Astrocyte (in vitro differentiated cells and primary cell): ENCODE results near the gene RIPK1. TPM values are rescaled to one million over a fixed set of nuclear protein-coding genes. Genes with fewer than 3 reads are reported as not detected.
"Not testable (repeated sequence)": the region's sequence is repeated elsewhere in the genome, so short reads cannot be mapped to it uniquely, and the experiment has no call there.

ENCODE experiments used
- DNase-seq: peaks from one replicate; pipeline ENCODE4 v3.0.0-alpha.2; 2010; ENCODE audit warnings: low read depth
- FAIRE-seq: peaks from 2 replicates; lab custom pipeline; 2011; peaks lifted over from hg19 to GRCh38; lab: Jason Lieb, UNC
- H2AFZ ChIP-seq: 2 replicates; pipeline ENCODE4 v1.6.0; 2012; ENCODE audit warnings: low read depth, low read length, inconsistent platforms
- H3K27ac ChIP-seq: 2 replicates; pipeline ENCODE4 v1.5.1; 2011; ENCODE audit warnings: low read depth, low read length, inconsistent platforms
- H3K27me3 ChIP-seq: 2 replicates; pipeline ENCODE4 v1.6.0; 2011; ENCODE audit warnings: low read length, inconsistent platforms; ENCODE audit not compliant: insufficient read depth
- H3K36me3 ChIP-seq: 2 replicates; pipeline ENCODE4 v1.5.1; 2011; ENCODE audit warnings: low read length, inconsistent platforms; ENCODE audit not compliant: insufficient read depth
- H3K4me1 ChIP-seq: 2 replicates; pipeline ENCODE4 v1.5.1; 2011; ENCODE audit warnings: low read length, inconsistent platforms; ENCODE audit not compliant: insufficient read depth
- H3K4me2 ChIP-seq: 2 replicates; pipeline ENCODE4 v1.6.0; 2012; ENCODE audit warnings: low read length, inconsistent platforms
- H3K4me3 ChIP-seq: 2 replicates; pipeline ENCODE4 v1.5.1; 2011; ENCODE audit warnings: low read depth, mild to moderate bottlenecking, low read length, inconsistent platforms; ENCODE audit not compliant: insufficient read depth
- H3K79me2 ChIP-seq: 2 replicates; pipeline ENCODE4 v1.6.0; 2012; ENCODE audit warnings: mild to moderate bottlenecking, low read length, inconsistent platforms; ENCODE audit not compliant: insufficient read depth
- H3K9ac ChIP-seq: 2 replicates; pipeline ENCODE4 v1.6.0; 2012; ENCODE audit warnings: mild to moderate bottlenecking, low read length, inconsistent platforms
- H3K9me3 ChIP-seq: 2 replicates; pipeline ENCODE4 v1.5.1; 2012; ENCODE audit warnings: low read depth, mild to moderate bottlenecking, low read length, inconsistent platforms; ENCODE audit not compliant: insufficient read depth
- H4K20me1 ChIP-seq: 2 replicates; pipeline ENCODE4 v1.6.0; 2012; ENCODE audit warnings: low read length, inconsistent platforms; ENCODE audit not compliant: insufficient read depth
- H3K27ac Mint-ChIP-seq: one replicate; pipeline ENCODE4 v1.8.0; 2021; ENCODE audit warnings: mild to moderate bottlenecking, mixed read lengths; ENCODE audit not compliant: unreplicated experiment
- H3K27me3 Mint-ChIP-seq: one replicate; pipeline ENCODE4 v1.8.0; 2021; ENCODE audit warnings: low read depth, mixed read lengths; ENCODE audit not compliant: unreplicated experiment
- H3K36me3 Mint-ChIP-seq: one replicate; pipeline ENCODE4 v1.8.0; 2021; ENCODE audit warnings: low read depth, mixed read lengths; ENCODE audit not compliant: unreplicated experiment
- H3K4me1 Mint-ChIP-seq: one replicate; pipeline ENCODE4 v1.8.0; 2021; ENCODE audit warnings: low read depth, mixed read lengths; ENCODE audit not compliant: unreplicated experiment
- H3K4me3 Mint-ChIP-seq: one replicate; pipeline ENCODE4 v1.8.0; 2021; ENCODE audit warnings: mild to moderate bottlenecking, moderate library complexity, mixed read lengths; ENCODE audit not compliant: unreplicated experiment
- H3K9me3 Mint-ChIP-seq: one replicate; pipeline ENCODE4 v1.8.0; 2021; ENCODE audit warnings: mild to moderate bottlenecking, mixed read lengths; ENCODE audit not compliant: unreplicated experiment
- EZH2 ChIP-seq: IDR thresholded peaks from 2 replicates; pipeline ENCODE4 v1.6.1; 2012; ENCODE audit warnings: mild to moderate bottlenecking, low read length, inconsistent platforms; ENCODE audit not compliant: insufficient read depth
- total RNA-seq: library from RNA; stranded (reverse); gene quantifications from 2 replicates; pipeline ENCODE4 v1.2.1, GENCODE V29; 2021
- TF ChIP-seq, protein P1 (sequence below): IDR thresholded peaks from 2 replicates; pipeline ENCODE4 v1.5.1; 2011; ENCODE audit warnings: low read depth, mild to moderate bottlenecking, inconsistent platforms, low read length, moderate library complexity; ENCODE audit not compliant: insufficient read depth

The RIPK1 gene
- total RNA-seq, 1 donor from 2014 or later, result 21.9 TPM

- DNase-seq (no peak), FAIRE-seq (no peak)
- peaks cover 29% of the 10 kb centered on the region for H3K36me3 ChIP-seq
- Mint-ChIP-seq H3K36me3 (peaks cover 45% of the 10 kb centered on the region), H3K4me1 (peaks cover 15% of the 10 kb centered on the region), H3K27ac (no peak overlapping the region), H3K27me3 (no peaks in the 10 kb centered on the region), H3K4me3 (no peak overlapping the region), H3K9me3 (no peaks in the 10 kb centered on the region)
- H4K20me1 ChIP-seq, result peaks cover 39% of the 10 kb centered on the region
- H3K79me2 ChIP-seq, result peaks cover 15% of the 10 kb centered on the region
- H3K9me3 ChIP-seq, result no peaks in the 10 kb centered on the region
- H3K27me3 ChIP-seq, result no peaks in the 10 kb centered on the region
- H3K4me3 ChIP-seq, result no peak overlapping the region
- H3K9ac ChIP-seq, result no peak overlapping the region
- peaks cover 4% of the 10 kb centered on the region for H3K4me1 ChIP-seq
- no peak overlapping the region for H2AFZ ChIP-seq
- TF ChIP-seq, protein P1, sequence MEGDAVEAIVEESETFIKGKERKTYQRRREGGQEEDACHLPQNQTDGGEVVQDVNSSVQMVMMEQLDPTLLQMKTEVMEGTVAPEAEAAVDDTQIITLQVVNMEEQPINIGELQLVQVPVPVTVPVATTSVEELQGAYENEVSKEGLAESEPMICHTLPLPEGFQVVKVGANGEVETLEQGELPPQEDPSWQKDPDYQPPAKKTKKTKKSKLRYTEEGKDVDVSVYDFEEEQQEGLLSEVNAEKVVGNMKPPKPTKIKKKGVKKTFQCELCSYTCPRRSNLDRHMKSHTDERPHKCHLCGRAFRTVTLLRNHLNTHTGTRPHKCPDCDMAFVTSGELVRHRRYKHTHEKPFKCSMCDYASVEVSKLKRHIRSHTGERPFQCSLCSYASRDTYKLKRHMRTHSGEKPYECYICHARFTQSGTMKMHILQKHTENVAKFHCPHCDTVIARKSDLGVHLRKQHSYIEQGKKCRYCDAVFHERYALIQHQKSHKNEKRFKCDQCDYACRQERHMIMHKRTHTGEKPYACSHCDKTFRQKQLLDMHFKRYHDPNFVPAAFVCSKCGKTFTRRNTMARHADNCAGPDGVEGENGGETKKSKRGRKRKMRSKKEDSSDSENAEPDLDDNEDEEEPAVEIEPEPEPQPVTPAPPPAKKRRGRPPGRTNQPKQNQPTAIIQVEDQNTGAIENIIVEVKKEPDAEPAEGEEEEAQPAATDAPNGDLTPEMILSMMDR, result no peak
- TF ChIP-seq EZH2, result no peak
- no peak overlapping the region for H3K4me2 ChIP-seq
- H3K27ac ChIP-seq, result no peak overlapping the region
Measured at GRCh38 chr6:3151691-3152090, 83.4 kb downstream of the RIPK1 start.

DNA sequence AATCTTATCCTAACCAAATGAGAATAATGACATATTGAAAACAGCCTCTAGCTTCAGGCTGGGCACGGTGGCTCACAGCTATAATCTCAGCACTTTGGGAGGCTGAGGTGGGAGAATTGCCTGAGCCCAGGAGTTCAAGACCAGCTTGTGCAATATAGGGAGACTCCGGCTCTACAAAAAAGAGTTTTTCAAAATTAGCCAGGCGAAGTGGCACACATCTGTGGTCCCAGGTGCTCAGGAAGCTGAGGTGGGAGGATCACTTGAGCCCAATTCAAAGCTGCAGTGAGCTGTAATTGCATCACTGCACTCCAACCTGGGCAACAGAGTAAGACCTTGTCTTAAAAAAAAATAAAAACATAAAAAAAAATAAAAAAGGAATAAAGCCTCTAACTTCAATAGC lies 84.4 kb downstream of the RIPK1 start:
- H3K4me3 ChIP-seq, result no peak overlapping the region
- H3K9ac ChIP-seq, result no peak overlapping the region
- TF ChIP-seq EZH2, result no peak
- TF ChIP-seq, protein P1, result no peak
- Mint-ChIP-seq H3K4me1 (peaks cover 15% of the 10 kb centered on the region), H3K4me3 (no peak overlapping the region), H3K9me3 (no peaks in the 10 kb centered on the region), H3K27me3 (no peaks in the 10 kb centered on the region), H3K27ac (no peak overlapping the region), H3K36me3 (peaks cover 37% of the 10 kb centered on the region)
- peaks cover 21% of the 10 kb centered on the region for H3K79me2 ChIP-seq
- FAIRE-seq, result no peak
- H3K27ac ChIP-seq, result no peak overlapping the region
- no peak overlapping the region for H3K4me2 ChIP-seq
- no peaks in the 10 kb centered on the region for H3K9me3 ChIP-seq
- H2AFZ ChIP-seq, result no peak overlapping the region
- H4K20me1 ChIP-seq, result peaks cover 43% of the 10 kb centered on the region
- H3K36me3 ChIP-seq, result peaks cover 27% of the 10 kb centered on the region
- no peaks in the 10 kb centered on the region for H3K27me3 ChIP-seq
- H3K4me1 ChIP-seq, result peaks cover 4% of the 10 kb centered on the region
- no peak for DNase-seq

- not testable (repeated sequence) for H3K27ac ChIP-seq, H3K9me3 ChIP-seq, FAIRE-seq, DNase-seq, H3K9me3 Mint-ChIP-seq, H3K27me3 Mint-ChIP-seq, H2AFZ ChIP-seq, H3K27me3 ChIP-seq
- Histone ChIP-seq H4K20me1 (peaks cover 43% of the 10 kb centered on the region), H3K4me2 (peak overlapping the region; percentile 99), H3K9ac (peak overlapping the region; percentile 98), H3K4me3 (peak overlapping the region; percentile 99), H3K36me3 (peaks cover 24% of the 10 kb centered on the region), H3K4me1 (peaks cover 17% of the 10 kb centered on the region), H3K79me2 (peaks cover 21% of the 10 kb centered on the region)
- H3K4me1 Mint-ChIP-seq, result peaks cover 21% of the 10 kb centered on the region
- peak overlapping the region; percentile 87 for H3K27ac Mint-ChIP-seq
- peak overlapping the region; percentile 98 for H3K4me3 Mint-ChIP-seq
- peaks cover 26% of the 10 kb centered on the region for H3K36me3 Mint-ChIP-seq
Measured at GRCh38 chr6:3155416-3155815, 87.1 kb downstream of the RIPK1 start.

DNA sequence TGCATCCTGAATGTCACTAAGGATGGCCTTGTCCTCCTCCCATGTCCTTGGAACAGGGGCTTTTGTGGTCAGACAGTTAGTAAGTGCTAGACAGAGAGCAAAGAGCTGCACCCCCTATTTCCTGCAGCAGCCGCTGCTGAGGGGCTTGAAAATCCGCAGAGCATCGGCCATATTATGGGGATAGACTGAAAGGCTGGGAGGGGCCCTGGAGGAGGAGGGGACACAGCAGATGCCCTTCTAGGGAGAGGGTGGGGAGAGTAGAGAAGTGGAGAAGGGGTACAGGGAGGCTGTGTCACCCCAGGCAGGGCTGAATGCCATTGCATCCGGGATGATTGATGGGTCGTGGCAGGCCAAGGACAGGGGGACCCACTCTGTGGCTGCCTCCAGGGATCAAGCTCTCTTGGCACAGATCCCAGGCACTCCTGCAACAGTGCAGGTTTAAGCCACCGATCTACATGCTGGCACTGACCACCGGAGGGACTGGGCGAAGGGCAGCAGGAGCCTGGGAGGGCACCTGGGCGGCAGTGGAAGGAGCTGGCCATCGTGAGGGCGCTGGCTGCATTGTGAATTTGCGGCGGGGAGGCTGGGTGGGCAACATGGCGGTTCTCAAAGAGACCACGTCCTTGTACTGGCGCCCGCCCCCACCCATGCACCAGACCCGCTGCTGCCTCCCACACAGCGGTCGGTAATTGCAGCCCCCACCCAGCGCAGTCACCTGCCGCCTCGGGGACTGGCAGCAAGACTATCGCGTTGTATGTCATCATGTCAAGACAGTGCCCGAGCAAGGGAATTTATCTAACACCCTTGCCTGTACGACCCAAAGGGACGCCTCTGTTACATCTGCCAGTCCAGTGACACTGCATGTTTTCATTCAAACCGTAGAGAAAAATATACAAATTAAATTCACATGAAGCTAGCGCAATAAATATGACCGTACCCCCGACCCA lies 88.2 kb downstream of the RIPK1 start:
- H3K36me3 ChIP-seq, result peaks cover 24% of the 10 kb centered on the region
- peaks cover 17% of the 10 kb centered on the region for H3K4me1 ChIP-seq
- H3K27me3 ChIP-seq, DNase-seq, H3K9me3 ChIP-seq, H3K9me3 Mint-ChIP-seq, FAIRE-seq, H3K27me3 Mint-ChIP-seq, H2AFZ ChIP-seq: not testable (repeated sequence)
- peaks cover 43% of the 10 kb centered on the region for H4K20me1 ChIP-seq
- peak overlapping the region; percentile 83 for H3K27ac Mint-ChIP-seq
- peaks cover 21% of the 10 kb centered on the region for H3K79me2 ChIP-seq
- peak overlapping the region; percentile 99 for H3K4me3 ChIP-seq
- H3K27ac ChIP-seq, result peak overlapping the region; percentile 63
- peaks cover 22% of the 10 kb centered on the region for H3K36me3 Mint-ChIP-seq
- peaks cover 21% of the 10 kb centered on the region for H3K4me1 Mint-ChIP-seq
- H3K4me3 Mint-ChIP-seq, result peak overlapping the region; percentile 98
- H3K9ac ChIP-seq, result peak overlapping the region; percentile 98
- peak overlapping the region; percentile 99 for H3K4me2 ChIP-seq
